IPS-18c (cell line): ENCODE data around the gene EFNA4.

ENCODE experiments used
- H3K4me3 ChIP-seq: 2 replicates; pipeline ENCODE4 v1.7.0; 2013; ENCODE audit warnings: low read depth, mild to moderate bottlenecking, low read length, moderate library complexity; ENCODE audit not compliant: insufficient read depth
- H3K9me3 ChIP-seq: one replicate; pipeline ENCODE4 v1.6.1; 2013; ENCODE audit warnings: mild to moderate bottlenecking, low read length, moderate library complexity; ENCODE audit not compliant: control insufficient read depth, insufficient read depth

EFNA4 gene

GRCh38 chr1:155078469-155079209 is 15.1 kb downstream of the EFNA4 start, which contains the start of gene EFNA3:
Gene EFNA3 (plus strand): TSS chr1:155078837. CDS start chr1:155078942, 105 bp downstream.
- H3K4me3 ChIP-seq = peak within 1 kb of the TSS; percentile 70
- no peaks in the 10 kb centered on the region for H3K9me3 ChIP-seq

GRCh38 chr1:155079210-155079486 is 15.6 kb downstream of the EFNA4 start:
- Histone ChIP-seq H3K9me3 (no peaks in the 10 kb centered on the region), H3K4me3 (peak overlapping the region; percentile 70)

- peak overlapping the region; percentile 70 for H3K4me3 ChIP-seq
- no peaks in the 10 kb centered on the region for H3K9me3 ChIP-seq
These were observed 16.2 kb downstream of the EFNA4 start for GRCh38 chr1:155079487-155080311.

DNA sequence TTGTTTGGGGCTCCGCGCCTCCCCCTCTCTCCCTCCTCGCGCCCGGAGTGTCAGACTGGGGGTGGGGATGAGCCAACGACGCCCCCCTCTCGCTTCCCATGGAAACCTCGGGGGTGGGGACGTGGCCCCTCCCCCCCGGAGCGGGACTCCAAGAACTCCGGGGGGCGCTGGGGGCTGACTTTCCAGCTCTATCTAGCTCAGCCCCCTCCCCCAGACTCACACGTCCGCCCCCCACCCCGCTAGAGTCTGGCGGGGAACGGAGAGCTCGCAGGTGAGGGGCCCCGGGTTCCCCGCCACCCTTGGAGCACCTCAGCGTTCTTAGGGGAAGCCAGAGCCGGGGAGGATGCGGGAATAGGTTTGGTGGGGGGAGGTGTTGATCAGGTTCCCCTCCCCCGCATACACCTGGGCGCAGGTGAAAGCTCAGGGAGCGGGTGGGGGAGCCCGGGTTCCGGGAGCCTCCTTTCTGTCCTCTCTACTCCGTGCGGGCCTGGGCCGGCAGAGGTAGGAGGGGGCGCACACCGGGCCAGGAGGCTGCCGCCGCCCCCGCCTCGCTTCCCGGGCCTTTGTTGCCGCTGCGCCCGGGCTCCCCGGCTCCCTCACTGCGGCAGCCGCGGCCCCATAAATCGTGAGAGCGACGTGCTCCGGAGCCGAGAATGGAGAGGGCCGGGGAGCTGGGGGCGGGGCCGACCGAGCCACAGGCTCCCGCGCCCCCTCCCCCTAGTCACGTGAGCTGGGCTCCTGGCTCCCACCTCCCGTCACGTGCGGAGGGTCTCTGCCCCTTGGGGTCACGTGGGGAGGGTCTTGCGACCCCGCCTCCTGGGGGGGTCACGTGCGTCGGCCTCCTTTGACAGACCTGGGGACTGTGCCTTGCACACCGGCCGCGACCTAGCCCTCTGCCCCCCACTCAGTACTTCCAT is 17.0 kb downstream of the EFNA4 start:
- H3K9me3 ChIP-seq = no peaks in the 10 kb centered on the region
- H3K4me3 ChIP-seq = peak overlapping the region; percentile 70

- H3K9me3 ChIP-seq = no peaks in the 10 kb centered on the region
- H3K4me3 ChIP-seq = peak overlapping the region; percentile 20; the same call in 1 of the 2 replicates
These were observed 18.1 kb downstream of the EFNA4 start for GRCh38 chr1:155081472-155082300.

- peak overlapping the region; percentile 15; the same call in 1 of the 2 replicates for H3K4me3 ChIP-seq
- no peaks in the 10 kb centered on the region for H3K9me3 ChIP-seq
These were observed 18.9 kb downstream of the EFNA4 start for GRCh38 chr1:155082301-155083051.

DNA sequence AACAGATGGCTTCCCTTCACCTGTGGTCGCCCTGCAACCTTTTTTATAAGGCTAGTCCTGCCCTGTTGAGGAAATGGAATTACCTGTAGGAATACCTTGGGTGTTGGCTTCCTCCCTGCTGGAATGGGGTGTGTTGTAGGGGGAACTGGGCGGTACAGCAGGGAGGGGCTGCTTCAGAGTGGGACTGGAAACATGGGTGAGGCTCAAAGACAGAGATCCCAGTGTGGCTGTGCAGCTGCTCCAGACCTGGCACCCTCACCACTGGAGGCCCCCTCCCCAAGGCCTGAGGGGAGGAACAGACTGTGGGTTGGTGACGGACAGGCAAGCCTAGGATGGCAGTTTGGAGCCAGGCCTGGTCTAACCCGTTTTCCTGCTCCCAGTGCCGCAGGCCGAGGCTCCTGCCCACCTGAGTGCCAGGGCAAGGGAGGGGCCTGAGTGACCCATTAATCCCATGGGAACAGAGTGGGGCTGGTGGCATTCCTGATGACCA is 19.6 kb downstream of the EFNA4 start:
- Histone ChIP-seq H3K4me3 (no peak overlapping the region), H3K9me3 (no peaks in the 10 kb centered on the region)

DNA sequence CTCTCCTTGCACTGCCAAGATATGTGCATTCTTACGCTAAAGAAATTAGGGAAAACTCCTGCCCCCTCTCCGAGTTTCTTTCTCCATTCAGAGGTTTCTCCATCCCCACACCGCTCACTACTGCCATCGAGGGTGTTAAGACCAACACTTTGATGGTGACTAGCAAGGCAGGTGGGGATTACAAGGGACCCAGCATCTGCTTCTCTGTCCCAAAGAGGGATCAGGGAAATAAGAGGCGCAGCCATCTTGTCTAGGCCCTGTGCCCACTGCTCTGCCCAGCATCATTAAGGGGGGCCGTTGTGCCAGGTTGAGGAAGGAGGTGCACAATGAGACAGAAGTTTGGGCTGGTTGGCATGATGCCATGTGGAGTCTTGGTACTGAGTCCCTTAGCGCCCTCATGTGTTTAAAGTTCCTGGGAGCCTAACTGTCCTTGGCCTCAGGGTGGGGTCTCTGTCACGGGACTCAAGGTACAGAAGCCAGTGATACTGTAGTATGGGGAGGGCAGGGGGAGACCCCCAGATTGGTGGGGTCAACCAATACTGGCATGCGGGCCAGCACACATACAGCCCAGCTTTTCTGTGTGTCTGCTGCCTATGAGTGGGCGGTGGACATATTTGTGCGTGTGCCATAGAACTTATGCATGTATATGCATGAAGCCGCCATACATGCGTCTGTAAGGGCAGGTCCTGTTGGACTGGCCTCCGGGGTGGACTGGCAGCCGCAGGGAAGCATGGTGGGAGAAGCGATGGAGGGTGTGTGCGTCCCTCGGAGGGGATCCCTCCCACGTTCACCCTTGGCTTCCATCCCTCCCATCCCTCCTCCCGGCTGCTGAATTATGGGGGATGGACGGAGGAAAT is 20.6 kb downstream of the EFNA4 start:
- peak overlapping the region; percentile 50 for H3K4me3 ChIP-seq
- no peaks in the 10 kb centered on the region for H3K9me3 ChIP-seq

- H3K4me3 ChIP-seq = peak overlapping the region; percentile 96
- H3K9me3 ChIP-seq = no peaks in the 10 kb centered on the region
These were observed 21.4 kb downstream of the EFNA4 start for GRCh38 chr1:155084722-155085503.

- H3K9me3 ChIP-seq = no peaks in the 10 kb centered on the region
- peak overlapping the region; percentile 96 for H3K4me3 ChIP-seq
These were observed 22.1 kb downstream of the EFNA4 start for GRCh38 chr1:155085504-155086127.

- Histone ChIP-seq H3K9me3 (no peaks in the 10 kb centered on the region), H3K4me3 (peak overlapping the region; percentile 96; the same call in 1 of the 2 replicates)
These were observed 22.7 kb downstream of the EFNA4 start for GRCh38 chr1:155086128-155086741.

GRCh38 chr1:155086856-155087535 is 23.5 kb downstream of the EFNA4 start:
- H3K9me3 ChIP-seq = no peaks in the 10 kb centered on the region
- H3K4me3 ChIP-seq = no peak overlapping the region
